ENCODE data around the gene LCN10. TPM values are rescaled to one million over a fixed set of nuclear protein-coding genes. Genes with fewer than 3 reads are reported as not detected.

LCN10 gene
- total RNA-seq, 1 donor from 2014 or later = not detected

DNA sequence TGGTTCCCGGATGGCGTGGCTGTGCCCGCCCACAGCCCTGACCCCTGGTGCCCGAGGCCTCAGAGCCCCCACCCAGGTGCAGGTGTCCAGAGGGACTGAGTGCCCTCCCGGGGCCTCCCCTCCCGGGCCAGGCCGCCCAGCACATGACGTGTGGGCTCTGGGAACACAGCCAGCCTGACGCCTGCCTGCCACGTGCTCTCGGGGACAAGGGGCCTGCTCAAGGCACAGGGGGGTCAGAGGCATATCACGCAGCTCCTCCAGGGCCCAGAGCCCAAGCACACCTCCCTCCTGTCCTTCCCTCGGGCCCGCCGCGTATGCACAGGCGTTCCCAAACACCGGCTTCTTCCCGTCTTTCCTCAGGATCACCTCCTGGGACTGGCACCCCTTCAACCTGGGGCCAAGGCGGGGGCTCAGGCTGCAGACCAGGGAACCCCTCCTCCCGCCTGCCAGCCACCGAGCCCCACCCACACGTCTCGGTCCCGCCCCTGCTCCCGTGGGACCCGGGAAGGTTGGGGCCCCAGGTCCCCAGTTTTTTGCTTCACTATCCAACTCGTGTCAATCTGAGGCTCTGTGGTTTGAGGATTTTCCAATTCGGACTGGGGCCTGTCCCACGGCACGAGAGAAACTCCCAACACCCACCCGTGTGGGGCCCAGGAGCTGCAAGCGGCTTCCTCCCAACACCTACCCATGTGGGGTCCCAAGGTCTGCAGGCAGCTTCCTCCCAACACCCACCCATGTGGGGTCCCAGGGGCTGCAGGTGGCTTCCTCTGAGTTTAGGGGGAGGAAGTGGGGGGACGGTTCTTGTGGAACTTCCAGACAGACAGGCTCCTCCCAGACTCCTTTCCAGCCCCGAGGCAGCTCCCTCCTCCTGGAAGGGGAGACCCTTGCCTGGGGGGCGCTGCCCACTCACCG lies 1.5 kb downstream of the LCN10 start:
- no peak for DNase-seq (ENCODE audit: low read depth)
- no peak overlapping the region for H3K4me3 ChIP-seq (ENCODE audit: low read depth, low read length)
- TF ChIP-seq CTCF (conservative IDR thresholded peaks at IDR 0.05; ENCODE audit: low read depth, low read length) = no peak

- DNase-seq (ENCODE audit: low read depth) = no peak
- no peak for TF ChIP-seq CTCF (conservative IDR thresholded peaks at IDR 0.05; ENCODE audit: low read depth, low read length)
- H3K4me3 ChIP-seq (ENCODE audit: low read depth, low read length) = no peak overlapping the region
Measured at GRCh38 chr9:136740491-136740890, 2.2 kb downstream of the LCN10 start.

DNA sequence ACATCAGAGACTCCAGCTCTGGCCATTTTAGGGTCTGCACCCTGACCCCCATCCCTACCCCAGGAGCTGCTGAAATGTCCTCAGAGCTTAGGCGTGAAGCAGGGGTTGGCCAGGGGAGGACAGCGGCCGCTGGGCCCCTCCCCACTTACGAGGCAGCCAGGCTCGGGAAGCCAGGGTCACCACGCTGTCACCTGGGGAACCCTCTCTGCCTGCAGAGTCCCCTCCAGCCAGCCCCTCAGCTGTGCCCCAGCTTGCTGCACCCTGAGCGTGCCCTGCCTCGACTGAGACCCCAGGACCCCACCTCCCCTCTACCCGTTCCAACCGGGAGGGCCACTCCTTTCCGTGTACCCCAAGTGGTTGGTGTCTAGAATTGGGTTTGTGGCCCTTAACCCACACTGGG lies 2.7 kb downstream of the LCN10 start:
- H3K4me3 ChIP-seq (ENCODE audit: low read depth, low read length) = no peak overlapping the region
- no peak for DNase-seq (ENCODE audit: low read depth)
- no peak for TF ChIP-seq CTCF (conservative IDR thresholded peaks at IDR 0.05; ENCODE audit: low read depth, low read length)

DNA sequence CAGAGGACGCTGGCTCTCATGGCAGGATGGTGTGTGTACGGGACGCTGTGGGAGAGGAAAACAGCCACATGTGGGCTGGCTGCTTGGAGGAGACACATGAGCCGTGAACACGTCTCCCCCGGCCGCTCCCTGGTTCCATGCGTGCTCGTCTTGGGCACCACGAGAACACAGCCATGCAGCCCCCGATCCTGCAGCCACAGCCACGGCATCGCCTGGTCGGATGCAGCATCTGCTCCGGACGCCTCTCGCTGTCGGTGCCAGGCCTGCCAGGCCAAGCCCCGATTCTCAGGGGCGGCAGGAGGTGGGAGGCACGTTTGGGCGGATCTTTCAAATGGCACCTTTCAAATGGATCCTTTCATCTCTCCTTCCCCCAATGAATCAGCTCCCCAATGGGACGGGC lies 3.2 kb downstream of the LCN10 start:
- no peak for TF ChIP-seq CTCF (conservative IDR thresholded peaks at IDR 0.05; ENCODE audit: low read depth, low read length)
- H3K4me3 ChIP-seq (ENCODE audit: low read depth, low read length) = no peak overlapping the region
- DNase-seq (ENCODE audit: low read depth) = no peak

DNA sequence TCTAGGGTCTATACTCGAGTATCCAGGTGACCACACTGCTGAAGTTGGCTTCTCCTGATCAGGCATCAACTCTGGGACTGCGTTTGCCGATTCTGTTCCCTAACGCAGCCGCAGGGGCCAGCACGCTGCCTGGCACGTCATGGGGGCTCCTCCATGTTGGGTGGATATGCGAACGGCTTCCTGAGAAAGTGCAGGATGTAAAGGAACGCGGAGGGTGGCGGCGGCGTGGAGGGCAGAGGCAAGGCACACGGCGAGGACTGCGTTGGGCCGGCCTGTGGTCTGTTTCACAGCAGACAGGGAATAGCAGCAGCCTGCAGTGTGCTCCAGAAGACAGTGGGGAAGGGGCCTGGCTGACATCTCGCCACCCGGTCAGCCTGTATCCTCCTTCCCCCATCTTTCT lies 3.8 kb downstream of the LCN10 start:
- H3K4me3 ChIP-seq (ENCODE audit: low read depth, low read length) = no peak overlapping the region
- DNase-seq (ENCODE audit: low read depth) = no peak
- no peak for TF ChIP-seq CTCF (conservative IDR thresholded peaks at IDR 0.05; ENCODE audit: low read depth, low read length)

DNA sequence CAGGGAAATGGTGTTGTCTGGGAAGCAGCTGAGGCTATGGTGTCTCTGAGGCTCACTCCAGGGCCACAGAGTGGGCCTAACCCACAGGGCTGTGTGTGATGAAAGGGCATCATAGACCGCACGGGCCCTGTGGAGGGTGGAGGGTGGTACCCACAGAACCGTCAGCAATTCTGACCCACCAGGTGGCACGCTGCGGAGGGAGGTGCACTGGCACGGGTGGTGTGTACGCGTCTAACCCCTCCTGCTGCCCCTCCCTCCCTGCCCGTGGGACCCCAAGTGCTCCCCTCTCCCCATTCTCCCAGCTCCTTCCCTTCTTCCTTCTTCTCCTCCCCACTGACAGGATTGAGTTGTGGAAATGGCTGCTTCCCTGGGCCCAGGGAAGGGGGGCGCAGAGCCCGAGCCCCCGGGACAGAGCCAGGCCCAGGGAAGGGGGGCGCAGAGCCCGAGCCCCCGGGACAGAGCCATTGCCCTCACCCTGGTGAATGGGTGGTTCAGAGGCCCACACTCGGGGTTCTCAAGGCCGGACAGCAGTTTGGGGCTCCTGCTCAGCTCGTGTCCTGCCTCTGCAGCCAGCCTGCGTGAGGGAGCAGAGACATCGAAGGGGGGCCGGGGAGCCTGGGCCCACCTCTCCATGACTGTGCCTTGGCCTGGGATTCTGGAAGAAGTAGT lies 6.8 kb downstream of the LCN10 start:
- no peak for TF ChIP-seq CTCF (conservative IDR thresholded peaks at IDR 0.05; ENCODE audit: low read depth, low read length)
- no peak for DNase-seq (ENCODE audit: low read depth)
- no peak overlapping the region for H3K4me3 ChIP-seq (ENCODE audit: low read depth, low read length)

All from epithelial cell of proximal tubule (primary cell).